NCI-H146 (cell line): ENCODE results near the gene AUTS2.

Experiments
- DNase-seq: peaks from one replicate; lab custom pipeline; 2025; lab: John Stamatoyannopoulos, UW

Gene AUTS2

DNA sequence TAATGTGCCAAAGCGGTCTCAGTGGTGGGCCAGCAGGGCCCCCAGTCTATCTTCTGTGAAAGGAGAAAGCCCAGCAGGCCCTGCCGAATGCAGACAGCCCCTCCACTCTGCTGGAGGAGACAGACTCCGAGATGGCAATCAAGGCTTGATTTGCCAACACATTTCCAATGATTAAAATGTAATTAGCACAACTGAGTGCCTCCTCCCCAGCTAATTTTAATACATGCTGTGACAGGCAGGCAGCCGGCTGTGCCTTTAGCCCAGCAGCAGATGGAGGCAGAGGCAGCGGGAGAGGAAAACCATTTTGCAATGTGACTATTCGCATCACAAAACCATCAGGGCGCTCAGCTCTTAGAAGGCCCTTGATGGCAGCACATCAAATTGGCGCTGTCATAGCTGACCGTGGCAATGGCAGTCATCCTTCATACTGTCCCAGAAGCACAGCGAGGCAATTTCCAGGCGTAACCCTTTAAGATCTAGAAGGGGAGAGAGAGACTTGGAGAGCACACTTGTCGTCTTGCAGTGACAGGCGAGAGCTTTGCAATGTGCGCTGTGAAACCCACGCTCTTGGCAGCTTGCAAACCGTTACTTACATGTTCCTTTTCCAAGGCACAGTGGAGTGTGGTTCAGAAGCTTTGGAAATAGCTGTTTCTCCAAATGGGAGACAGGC is 818.8 kb downstream of the AUTS2 start:
- no peak for DNase-seq

DNA sequence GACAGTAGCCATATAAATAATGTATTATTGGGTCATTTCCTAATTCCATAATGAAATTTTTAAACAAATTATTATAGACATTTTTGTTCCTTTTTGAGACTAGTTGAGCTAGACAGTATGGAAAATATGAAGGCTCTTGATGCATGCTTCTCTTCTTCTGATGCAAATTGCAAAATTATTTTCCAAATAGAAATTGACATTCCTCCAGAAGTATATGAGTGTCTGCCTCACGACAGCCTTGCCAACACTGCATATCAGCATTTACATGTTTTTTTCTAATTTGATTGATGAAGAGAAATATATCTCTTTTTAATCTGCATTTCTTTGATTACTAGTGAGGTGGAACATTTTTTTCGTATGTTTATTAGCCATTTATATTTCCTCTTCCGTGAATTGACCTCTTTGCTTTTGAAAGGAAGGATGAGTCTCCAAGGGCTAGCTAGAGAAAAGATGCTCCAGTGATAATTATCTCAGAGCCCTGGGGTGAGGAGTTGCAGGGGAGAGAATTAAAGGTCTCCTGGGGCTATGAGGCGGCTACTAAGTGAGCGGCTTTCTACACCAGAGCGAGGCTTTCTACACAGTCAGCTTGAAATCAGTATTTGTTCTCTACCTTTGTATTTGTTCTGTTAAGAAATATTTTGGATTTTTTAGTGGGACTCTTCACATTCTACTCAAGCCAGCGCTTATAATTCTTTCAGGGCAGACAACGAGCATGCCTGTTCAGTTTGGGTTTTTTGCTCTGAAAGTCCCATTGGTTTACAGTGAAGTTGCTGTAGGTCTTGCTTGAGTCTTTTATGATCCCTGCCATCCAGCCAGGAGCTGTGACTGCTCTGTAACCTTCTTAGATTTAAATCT is 821.5 kb downstream of the AUTS2 start:
- DNase-seq: peak; percentile 68

DNA sequence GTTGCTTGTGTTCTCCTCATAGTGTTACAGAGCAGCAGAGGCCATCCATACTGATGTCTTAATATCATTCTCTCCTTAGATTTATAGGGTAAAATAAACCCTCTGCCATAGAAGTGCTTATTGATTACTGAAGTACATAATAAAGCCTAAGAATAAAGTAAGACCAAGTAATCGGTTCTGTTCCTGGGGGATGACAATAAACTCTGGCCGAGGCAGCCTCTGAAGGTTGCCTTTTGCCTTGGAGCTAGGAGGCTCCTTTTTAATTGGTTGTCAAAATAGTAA is 822.0 kb downstream of the AUTS2 start:
- DNase-seq: no peak

DNA sequence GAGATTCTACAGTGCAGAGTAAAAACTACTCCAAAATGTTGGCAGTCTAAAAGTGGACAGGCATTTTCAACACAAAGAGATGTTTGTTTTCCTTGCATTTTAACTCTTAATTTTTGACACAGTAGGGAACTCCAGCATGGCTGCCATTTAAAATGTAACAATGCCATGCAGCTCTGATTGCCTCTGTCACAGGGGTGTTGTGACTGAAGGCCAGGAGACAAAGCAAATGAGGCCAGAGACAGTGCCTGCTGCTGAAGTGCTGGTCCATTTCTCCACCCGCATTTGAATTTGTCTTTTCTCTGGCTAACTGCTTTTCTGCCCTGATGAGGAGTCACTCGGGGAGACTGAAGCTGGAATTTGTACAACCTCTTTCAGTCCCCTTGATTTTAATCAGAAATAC is 823.0 kb downstream of the AUTS2 start:
- peak; percentile 59 for DNase-seq

DNA sequence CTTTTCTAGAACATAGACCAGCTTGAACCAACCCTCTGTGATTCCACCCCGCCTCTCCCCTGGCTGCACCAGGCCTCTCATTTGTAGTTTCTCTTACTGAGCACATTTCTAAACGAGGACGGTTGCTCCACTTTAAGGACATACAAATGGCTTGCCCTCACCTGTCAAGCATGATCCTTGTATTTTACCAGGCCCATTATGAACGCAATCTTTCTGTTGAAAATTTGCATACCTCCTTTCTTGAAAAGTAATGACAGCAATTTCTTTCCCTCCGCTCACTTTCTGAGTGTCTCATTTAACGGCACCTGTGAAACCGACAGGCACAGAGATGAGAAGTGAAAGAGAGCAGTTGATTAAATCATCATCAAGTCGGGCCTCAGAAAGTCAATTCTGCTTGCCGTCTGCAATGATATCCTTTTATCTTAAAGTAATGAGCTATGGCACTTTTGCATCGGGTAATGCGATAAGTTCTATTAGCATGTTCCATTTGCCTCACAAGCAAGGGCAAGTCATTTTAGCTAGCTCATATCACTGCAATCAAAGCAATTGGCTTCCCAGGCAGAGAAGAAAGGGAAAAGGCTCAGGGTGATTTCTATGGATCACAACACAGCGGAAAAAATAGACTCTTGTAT is 828.1 kb downstream of the AUTS2 start:
- DNase-seq: no peak

DNA sequence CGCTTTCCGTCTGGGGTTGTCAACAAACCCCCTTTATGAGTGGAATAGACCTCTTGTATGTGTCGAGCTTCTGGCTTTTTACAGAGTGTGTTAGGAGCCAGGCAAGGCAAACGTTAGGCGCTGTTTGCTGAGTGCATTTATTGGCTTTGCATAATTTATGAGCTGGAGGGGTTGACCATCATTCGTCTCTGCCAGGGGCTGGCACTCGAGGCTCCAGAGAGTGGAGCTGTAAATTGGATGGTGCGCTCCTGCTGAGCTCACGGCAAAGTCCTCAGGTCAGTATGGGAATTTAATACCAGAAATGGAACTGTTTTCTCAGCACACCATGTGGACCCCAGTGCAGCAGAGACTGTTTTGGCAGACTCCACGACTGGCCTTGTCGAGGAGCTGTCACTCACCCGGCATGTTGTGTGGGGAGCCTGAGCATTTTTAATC is 834.3 kb downstream of the AUTS2 start:
- no peak for DNase-seq

DNA sequence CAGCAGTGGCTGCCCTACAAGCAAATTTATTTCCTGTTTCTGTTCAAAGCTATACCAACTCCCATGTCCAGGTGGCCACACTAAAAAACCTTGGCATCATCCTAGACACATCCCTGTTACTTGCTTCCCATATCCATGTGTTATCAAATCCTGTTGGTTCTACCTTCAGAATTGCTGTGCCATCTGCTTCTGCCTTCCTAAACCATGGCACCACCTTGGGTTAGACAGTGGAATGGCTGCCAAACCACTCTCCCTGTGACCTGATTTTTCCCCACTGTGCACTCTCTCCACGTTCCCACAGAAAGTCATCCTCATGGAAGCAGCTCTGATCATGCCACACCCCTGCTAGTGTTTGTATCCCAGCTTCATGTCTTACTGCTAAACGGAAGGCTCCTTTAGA is 836.1 kb downstream of the AUTS2 start:
- peak; percentile 33 for DNase-seq

DNA sequence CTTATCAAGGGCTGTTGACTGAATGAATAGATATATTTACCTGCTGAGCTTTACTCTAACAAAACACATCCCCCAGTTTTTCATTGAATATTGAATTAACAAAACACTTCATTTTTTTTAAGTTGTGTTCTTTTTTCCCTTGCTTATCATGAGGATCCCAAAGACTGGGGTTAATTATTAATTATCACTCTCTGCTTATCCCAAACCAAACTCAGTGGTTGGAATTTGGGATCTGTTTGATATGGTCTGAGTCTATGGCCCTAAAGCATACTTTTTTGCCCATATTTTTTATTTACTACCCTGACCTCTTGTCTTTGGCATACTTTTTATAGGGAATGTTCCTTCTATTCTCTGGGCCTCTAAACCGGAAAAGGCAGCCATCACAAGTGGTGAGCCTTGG is 836.5 kb downstream of the AUTS2 start:
- DNase-seq: no peak

DNA sequence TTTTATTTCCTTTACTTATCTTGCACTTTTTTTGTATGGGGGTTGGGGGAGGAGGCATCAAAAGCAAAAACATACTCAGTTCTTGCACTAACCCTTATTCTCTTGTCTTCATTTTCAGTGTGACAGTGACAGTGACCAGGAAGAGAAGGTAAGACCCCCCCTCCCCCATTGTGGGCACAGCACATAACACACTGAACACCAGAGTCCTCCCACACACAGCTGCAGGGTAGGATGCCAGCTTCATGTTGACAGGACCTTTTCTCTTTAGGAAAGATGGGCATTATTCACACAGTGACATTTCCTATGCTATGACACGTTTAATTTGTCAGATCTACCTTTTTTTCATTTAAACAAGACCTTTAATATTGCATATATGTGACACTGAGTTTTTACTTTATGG is 837.4 kb downstream of the AUTS2 start:
- DNase-seq: no peak

DNA sequence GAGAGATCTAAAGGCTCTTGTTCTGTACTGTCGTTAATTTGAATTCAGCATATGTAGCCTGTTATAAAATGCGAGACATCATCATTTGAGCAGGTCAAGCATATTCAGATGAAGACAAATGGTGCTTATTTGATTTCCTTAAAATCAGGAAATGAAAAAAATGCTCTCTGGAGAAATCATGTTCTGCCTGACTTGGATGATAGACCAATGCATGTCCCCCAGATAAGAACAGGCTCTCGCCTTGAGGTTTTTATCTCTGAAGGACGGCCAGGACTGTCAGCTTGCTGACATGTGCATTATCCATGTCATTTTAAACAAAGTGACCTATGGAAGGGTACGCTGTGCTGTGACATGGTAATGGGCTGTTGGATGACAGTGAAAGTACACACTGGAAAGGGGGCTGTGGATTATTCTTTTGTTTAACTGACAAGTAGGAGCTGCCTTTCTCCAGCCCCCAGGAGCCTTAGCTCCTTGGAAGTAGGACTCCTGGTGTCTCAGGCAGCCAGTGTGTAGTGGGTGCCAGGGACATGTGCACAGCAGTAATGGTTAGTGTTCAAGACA is 838.6 kb downstream of the AUTS2 start:
- DNase-seq: no peak

DNA sequence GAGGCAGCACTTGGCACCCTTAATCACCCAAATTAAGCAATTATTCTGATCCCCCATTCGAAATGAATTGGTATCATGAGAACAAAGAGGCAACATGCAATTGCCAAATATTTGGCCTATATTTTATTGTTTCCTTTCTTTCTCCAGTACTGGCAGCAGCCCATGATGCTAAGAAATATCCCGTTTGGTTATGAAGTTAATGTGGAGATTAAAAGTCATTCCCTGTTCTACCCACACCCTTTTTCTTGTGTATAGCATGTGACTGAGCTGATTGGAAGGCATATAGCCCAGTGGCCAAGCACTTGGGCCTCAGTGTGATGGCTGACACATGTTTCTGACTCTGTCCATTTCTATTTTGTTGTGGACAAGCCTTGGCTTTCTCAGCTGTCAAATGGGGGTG is 841.4 kb downstream of the AUTS2 start:
- DNase-seq: no peak

DNA sequence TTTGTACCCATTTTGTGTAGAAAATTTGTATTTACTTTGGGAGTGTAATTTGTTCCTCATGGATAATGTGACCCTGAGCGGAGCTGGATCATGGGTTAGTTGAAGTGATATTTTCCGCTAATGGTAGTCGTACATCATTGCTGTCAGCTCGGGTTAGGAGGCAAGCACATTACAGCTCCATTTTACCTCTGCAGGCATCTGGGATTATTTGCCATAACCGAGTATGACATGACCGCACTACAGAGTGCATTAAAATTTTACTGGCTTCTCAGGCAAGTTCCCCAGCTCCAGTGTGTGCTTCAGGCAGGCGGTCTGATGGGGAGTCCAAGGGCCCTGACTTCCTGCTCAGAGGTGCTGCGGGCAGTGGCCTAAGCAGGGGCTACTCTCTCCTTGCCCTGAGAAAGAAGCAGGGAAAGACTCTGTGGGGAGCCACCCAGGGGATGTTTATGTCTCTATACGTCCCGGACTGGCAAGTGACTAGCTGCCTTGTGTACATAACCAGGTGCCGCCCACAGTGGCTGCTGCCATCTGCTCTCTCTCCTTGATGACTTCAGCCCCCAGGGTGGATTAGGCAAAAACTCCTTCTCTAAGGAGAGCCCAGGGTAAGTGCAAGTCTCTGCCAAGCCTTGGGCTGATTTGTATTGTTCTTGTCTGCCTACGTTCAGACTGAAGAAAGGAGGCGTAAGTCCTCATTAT is 848.3 kb downstream of the AUTS2 start:
- DNase-seq: peak; percentile 75

DNA sequence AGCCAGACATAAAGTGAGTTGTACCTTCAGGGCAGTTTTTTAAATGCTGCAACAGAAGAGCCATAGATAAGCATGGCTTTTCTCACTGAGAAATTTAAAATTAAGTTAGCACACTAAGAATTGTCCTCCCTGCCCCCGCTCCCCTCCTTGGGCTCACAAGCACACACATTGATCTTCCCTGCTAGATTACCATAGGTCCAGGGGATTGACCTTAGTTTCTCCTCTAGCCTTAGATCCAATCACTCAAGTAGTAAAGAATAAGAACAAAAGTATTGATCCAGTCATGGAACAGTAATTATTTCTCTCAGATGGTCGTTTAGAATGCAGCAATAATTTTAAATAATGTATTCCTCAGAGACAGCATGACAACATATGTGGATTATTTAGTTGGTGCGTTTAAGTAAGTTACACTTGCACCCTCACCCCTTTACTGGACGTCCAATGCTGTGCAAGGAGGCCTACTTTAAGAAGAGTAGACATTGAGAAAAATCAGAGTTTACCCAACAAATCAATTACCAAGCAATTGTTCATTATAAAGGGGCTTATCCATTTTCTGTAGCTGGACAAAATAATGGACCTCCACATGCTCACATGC is 850.1 kb downstream of the AUTS2 start:
- DNase-seq: no peak

DNA sequence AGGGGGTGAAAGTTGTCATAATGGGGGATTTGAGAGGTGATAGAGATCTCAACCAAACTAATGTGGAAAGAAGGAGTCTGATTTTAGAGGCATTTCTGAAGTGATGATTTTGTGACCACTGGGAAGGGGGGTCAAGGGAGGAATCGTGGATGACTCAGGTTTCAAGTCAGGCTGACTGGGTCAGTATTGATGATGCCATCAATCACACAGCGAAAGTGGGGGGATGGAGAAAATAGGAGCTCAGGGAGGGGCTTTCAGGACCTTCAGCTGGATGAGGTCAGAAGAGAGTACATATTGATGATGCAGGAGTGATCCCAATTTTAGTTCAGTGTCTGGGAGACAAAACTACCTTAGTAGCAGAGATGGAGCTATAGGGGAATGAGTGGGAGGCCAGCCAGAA is 852.5 kb downstream of the AUTS2 start:
- no peak for DNase-seq

DNA sequence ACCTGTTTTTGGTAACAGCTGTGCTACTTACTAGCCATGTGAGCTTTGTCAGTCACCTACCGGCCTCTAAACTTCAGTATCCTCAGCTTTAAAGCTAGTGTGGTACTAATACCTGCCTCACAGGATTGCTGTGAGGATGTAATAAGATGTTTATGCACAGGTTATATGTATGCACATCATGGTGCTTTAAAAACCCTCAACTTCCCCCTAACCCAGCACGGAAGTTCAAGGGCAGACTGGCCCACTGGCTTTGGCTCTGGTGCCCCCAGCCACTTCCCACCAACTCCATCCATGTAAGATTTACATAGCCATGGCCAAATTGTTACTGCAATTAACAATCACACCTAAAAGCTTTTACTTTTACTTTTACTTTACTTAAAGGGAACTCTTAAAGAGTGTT is 857.6 kb downstream of the AUTS2 start:
- DNase-seq: no peak

DNA sequence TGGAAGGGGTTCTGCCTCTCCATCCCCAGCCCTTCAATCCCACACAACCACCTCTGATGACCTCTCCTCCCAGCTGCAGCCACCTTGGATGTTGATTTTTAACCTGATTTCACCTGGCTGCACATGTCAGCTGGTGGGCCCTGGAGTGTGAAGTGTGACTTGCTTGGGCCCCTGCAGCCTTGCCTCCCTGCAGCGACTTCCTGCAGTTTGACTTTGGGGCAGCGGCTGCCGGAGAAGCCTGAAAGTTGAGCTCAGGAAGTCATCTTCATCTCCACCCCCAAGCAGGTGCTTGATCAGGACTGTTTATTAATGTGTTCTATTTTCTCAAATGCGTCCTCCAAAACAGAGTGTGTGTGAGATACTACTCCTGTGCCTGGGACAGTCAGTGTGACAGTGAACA is 858.4 kb downstream of the AUTS2 start:
- DNase-seq: no peak

DNA sequence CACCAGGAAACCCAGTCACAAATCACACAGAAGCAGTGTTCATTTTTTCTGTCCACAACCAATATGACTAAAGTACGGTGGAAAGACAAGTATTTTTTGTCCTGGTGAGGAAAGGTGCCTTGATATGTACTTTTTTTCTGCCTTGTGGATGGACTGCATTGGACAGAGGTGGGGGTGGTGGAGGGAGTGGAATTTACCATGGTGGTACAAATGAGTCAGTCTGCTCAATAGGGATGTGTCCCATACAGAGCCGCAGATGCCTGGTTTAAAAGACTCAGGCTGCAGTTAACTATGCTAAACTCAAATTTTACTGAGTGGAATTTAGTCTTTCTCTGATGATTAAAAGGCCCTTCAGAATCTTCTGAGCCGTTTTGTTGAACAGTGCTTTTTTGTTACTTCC is 859.2 kb downstream of the AUTS2 start:
- DNase-seq: no peak

DNA sequence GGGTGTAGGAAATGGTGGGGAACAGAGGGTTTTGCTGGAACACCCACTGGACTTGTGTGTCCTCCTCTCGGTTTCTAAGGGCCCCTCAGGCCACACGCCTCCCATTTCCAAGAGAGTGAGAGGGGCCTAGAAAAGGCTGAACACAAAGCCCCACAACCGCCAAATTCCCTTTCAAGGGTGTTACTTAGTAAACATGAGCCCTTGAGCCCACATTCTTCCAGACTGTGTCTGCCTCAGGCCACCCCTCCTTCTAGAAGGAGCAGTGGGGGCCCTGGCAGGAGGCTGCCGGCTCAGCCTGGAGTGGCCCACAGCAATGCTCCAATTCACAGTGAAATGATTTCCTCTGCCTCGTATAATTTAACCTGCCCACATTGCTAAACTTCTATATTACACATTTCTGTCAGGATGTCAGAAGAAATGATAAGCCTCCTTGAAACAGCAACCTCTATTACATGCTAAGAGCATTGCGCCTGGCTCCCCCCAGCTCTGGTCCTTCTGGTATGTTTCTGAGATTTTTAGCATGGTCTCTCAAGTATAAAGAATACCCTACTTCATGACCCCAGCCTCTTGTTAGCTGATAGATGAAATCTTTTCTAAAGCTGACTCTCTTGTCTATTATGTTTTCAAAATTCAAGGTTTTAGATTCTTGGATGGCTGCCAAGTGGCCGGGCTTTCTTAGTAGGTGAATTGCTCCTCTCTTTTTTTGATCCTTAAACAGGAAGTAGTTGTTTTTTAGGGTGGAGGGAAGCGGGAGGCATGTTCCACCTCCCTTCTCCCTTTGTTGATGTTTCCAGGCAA is 859.8 kb downstream of the AUTS2 start:
- DNase-seq: no peak

DNA sequence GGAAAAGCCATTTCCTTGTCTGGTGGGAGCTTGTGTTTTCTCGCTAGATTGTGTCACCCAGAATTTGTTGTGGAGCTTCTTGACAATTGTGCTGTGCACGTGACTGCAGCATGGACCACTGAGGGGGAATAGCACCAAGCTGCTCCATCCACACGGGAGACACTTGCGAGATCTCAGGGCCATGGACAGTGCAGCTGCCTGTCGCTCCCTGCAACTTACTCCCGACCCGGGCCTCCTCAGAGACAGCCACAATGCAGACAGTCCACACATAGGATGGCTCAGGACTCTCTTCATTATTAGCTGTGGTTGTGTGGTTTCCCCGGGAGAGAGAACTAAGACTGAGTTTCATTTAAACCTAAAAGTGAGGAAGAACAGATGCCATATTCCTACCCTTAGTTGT is 860.5 kb downstream of the AUTS2 start:
- no peak for DNase-seq

DNA sequence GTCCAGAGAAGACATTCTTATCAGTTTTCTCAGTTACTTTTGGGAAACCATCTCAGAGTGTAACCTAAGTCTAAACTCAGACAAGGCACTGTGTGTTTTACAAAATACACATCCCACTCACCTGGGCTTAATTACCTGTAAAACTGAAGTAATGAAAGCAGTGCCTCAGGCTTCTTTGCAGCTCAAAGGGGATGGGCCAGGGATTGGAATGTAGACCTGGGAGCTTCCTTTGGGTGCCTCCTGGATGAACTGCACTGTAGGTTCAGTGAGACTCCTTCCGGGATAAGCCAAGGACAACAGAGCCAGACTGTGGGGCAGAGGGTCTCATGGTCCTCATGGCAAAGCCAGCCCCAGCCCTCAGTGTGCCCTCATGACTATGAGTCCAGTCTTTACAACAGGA is 861.3 kb downstream of the AUTS2 start:
- no peak for DNase-seq

DNA sequence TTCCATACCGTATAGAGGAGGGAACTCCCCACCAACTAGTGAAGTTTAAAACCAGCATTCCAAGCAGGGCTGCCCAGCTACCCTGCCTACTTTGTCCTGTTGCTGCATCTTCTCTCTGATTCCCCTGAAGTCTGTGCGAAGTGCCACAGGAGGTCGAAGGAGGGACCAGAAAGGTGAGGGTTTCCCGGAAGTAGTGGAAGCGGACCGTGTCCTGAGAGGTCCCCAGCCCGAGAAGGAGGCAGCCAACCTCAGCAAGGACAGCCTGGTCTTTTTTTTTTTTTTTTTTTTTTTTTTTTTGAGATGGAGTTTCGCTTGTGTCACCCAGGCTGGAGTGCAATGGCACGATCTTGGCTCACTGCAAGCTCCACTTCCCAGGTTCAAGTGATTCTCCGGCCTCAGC is 861.8 kb downstream of the AUTS2 start:
- DNase-seq: no peak
